Endothelial cell of umbilical vein (primary cell): Measurements from ENCODE around the gene FAM156B.
"Not testable (repeated sequence)": the region's sequence is repeated elsewhere in the genome, so short reads cannot be mapped to it uniquely, and the experiment has no call there.

Experiments used
- CTCF ChIP-seq, 2 donors: IDR thresholded peaks; 1 replicate in 1 of 2; 2 replicates in 1 of 2; pipeline ENCODE4 v1.5.1; 2011; ENCODE audit warnings: low read length in 2 of 2, mild to moderate bottlenecking in 2 of 2, moderate library complexity in 2 of 2, control low read depth in 1 of 2, inconsistent platforms in 1 of 2, low read depth in 1 of 2; ENCODE audit not compliant: insufficient read depth in 1 of 2; ENCODE audit errors: extremely low read depth in 1 of 2
- EZH2 ChIP-seq: IDR thresholded peaks from 2 replicates; pipeline ENCODE4 v1.6.1; 2012; ENCODE audit warnings: borderline replicate concordance, low read depth, mild to moderate bottlenecking, moderate library complexity, low read length, inconsistent platforms; ENCODE audit not compliant: severe bottlenecking
- FOS ChIP-seq: IDR thresholded peaks from 2 replicates; pipeline ENCODE4 v1.6.1; 2011; ENCODE audit warnings: mild to moderate bottlenecking, low read length, moderate library complexity, borderline replicate concordance; ENCODE audit not compliant: insufficient read depth
- MYC ChIP-seq: IDR thresholded peaks from one replicate; pipeline ENCODE4 v1.6.1; 2011; ENCODE audit warnings: mild to moderate bottlenecking, low read depth, low read length
- POLR2A ChIP-seq: IDR thresholded peaks from 2 replicates; pipeline ENCODE4 v1.6.1; 2012; ENCODE audit warnings: low read depth, mild to moderate bottlenecking, control low read depth, low read length

GRCh38 chrX:52949325-52949724 is 52.2 kb downstream of the FAM156B start:
- not testable (repeated sequence) for TF ChIP-seq POLR2A; CTCF (IDR thresholded peaks at IDR 0.05; ENCODE audit: extremely low read depth in 1 of 2, insufficient read depth in 1 of 2, low read depth in 1 of 2, low read length in 2 of 2); MYC; FOS; EZH2
